Caco-2 (cell line): ENCODE data around the gene CADPS. TPM values are rescaled to one million over a fixed set of nuclear protein-coding genes. Genes with fewer than 3 reads are reported as not detected.
A peak's percentile ranks its signal among the peaks of the same experiment; 100 is the strongest.

Experiments used
- BruUV-seq: library from RNA; stranded (reverse); fragments of 400-500 nt; replicated peaks from 2 replicates; lab custom pipeline; 2021; lab: Mats Ljungman, UMichigan
- CTCF ChIA-PET: fragments of 300-600 bp; sonication (Branson Sonifier 250); formaldehyde crosslinking; loops from one replicate; lab custom pipeline; 2022; ENCODE audit warnings: antibody characterized with exemption; lab: Charles Lee
- POLR2A ChIA-PET: fragments of 300-600 bp; sonication (Branson Sonifier 250); formaldehyde crosslinking; loops from one replicate; lab custom pipeline; 2022; ENCODE audit warnings: antibody characterized with exemption; lab: Charles Lee
- DNase-seq, 2 experiments: peaks; one replicate each; pipeline versions ENCODE4 v3.0.0 to v3.0.0-alpha.2; 2020 to 2022
- H3K27me3 ChIP-seq: replicated peaks from 2 replicates; pipeline ENCODE4 v1.6.0; 2011; ENCODE audit warnings: low read length; ENCODE audit not compliant: control insufficient read depth, insufficient read depth
- H3K36me3 ChIP-seq: 2 replicates; pipeline ENCODE4 v1.5.1; 2011; ENCODE audit warnings: low read length; ENCODE audit not compliant: control insufficient read depth, insufficient read depth
- H3K4me1 ChIP-seq: fragments of 250-450 bp; sonication (Bioruptor Pico); 2 replicates; pipeline ENCODE4 v1.5.1; 2020; ENCODE audit warnings: mild to moderate bottlenecking
- H3K4me3 ChIP-seq: 2 replicates; pipeline ENCODE4 v1.5.1; 2011; ENCODE audit warnings: low read depth, mild to moderate bottlenecking, control low read depth, low read length
- H3K9me3 ChIP-seq: fragments of 250-450 bp; sonication (Bioruptor Pico); 2 replicates; pipeline ENCODE4 v1.5.1; 2020; ENCODE audit warnings: mild to moderate bottlenecking, moderate library complexity
- H3K27ac Mint-ChIP-seq: one replicate; pipeline ENCODE4 v1.8.0; 2022; ENCODE audit warnings: mixed read lengths; ENCODE audit not compliant: unreplicated experiment
- H3K27me3 Mint-ChIP-seq: one replicate; pipeline ENCODE4 v1.8.0; 2022; ENCODE audit warnings: mixed read lengths; ENCODE audit not compliant: insufficient read depth, unreplicated experiment
- H3K36me3 Mint-ChIP-seq: one replicate; pipeline ENCODE4 v1.8.0; 2022; ENCODE audit warnings: mild to moderate bottlenecking, mixed read lengths; ENCODE audit not compliant: insufficient read depth, unreplicated experiment
- H3K4me1 Mint-ChIP-seq: one replicate; pipeline ENCODE4 v1.8.0; 2022; ENCODE audit warnings: low read depth, mixed read lengths; ENCODE audit not compliant: unreplicated experiment
- H3K4me3 Mint-ChIP-seq: one replicate; pipeline ENCODE4 v1.8.0; 2022; ENCODE audit warnings: mild to moderate bottlenecking, moderate library complexity, mixed read lengths; ENCODE audit not compliant: unreplicated experiment
- H3K9me3 Mint-ChIP-seq: one replicate; pipeline ENCODE4 v1.8.0; 2022; ENCODE audit warnings: mixed read lengths; ENCODE audit not compliant: unreplicated experiment
- CTCF ChIP-seq, 2 experiments: fragments of 200-600 bp in 1 of 2; IDR thresholded peaks; 1 replicate in 1 of 2; 2 replicates in 1 of 2; pipeline versions ENCODE4 v1.5.1 to v1.8.0; 2011 to 2022; ENCODE audit warnings: antibody characterized with exemption in 1 of 2, control low read depth in 1 of 2, inconsistent platforms in 1 of 2, low read depth in 1 of 2, low read length in 1 of 2, mild to moderate bottlenecking in 1 of 2, moderate library complexity in 1 of 2; ENCODE audit not compliant: insufficient read depth in 1 of 2, severe bottlenecking in 1 of 2, unreplicated experiment in 1 of 2
- intact Hi-C: fragments of 100-400 bp; cut with micrococcal nuclease; formaldehyde crosslinking; loops from one replicate; pipeline ENCODE4 v1.10.0; 2022; ENCODE audit not compliant: unreplicated experiment
- total RNA-seq: library from RNA; stranded (reverse); gene quantifications from 2 replicates; pipeline ENCODE4 v1.2.3, GENCODE V29; 2022

The CADPS gene
- total RNA-seq, 1 experiment from 2014 or later, result not detected

- TF ChIP-seq CTCF (IDR thresholded peaks at IDR 0.05; ENCODE audit: insufficient read depth in 1 of 2, low read depth in 1 of 2, low read length in 1 of 2, severe bottlenecking in 1 of 2, unreplicated experiment in 1 of 2), result no peak
- no peaks in the 10 kb centered on the region for H3K9me3 Mint-ChIP-seq
- H3K4me1 ChIP-seq, result peaks cover 13% of the 10 kb centered on the region
- H3K9me3 ChIP-seq, result no peaks in the 10 kb centered on the region
- H3K4me3 ChIP-seq, result no peak overlapping the region
- no peaks in the 10 kb centered on the region for H3K27me3 ChIP-seq
- intact Hi-C loops, result no loop called here
- H3K4me1 Mint-ChIP-seq, result no peaks in the 10 kb centered on the region
- CTCF ChIA-PET, result no interaction called here
- H3K27ac Mint-ChIP-seq, result no peak overlapping the region
- H3K4me3 Mint-ChIP-seq, result no peak overlapping the region
- no peaks in the 10 kb centered on the region for H3K36me3 Mint-ChIP-seq
- POLR2A ChIA-PET, result no interaction called here
- no peaks in the 10 kb centered on the region for H3K27me3 Mint-ChIP-seq
- BruUV-seq, result no TSS peak
- no peaks in the 10 kb centered on the region for H3K36me3 ChIP-seq
- DNase-seq, result no peak
These were observed 139.7 kb downstream of the CADPS start for GRCh38 chr3:62735510-62735909.

- no peaks in the 10 kb centered on the region for H3K27me3 Mint-ChIP-seq
- DNase-seq, result peak; percentile 46 to 68
- H3K9me3 Mint-ChIP-seq, result no peaks in the 10 kb centered on the region
- no peaks in the 10 kb centered on the region for H3K36me3 Mint-ChIP-seq
- TF ChIP-seq CTCF (IDR thresholded peaks at IDR 0.05; ENCODE audit: insufficient read depth in 1 of 2, low read depth in 1 of 2, low read length in 1 of 2, severe bottlenecking in 1 of 2, unreplicated experiment in 1 of 2), result no peak
- Histone ChIP-seq H3K27me3 (no peaks in the 10 kb centered on the region), H3K9me3 (no peaks in the 10 kb centered on the region), H3K36me3 (no peaks in the 10 kb centered on the region), H3K4me3 (no peak overlapping the region), H3K4me1 (peaks cover 13% of the 10 kb centered on the region)
- H3K4me1 Mint-ChIP-seq, result no peaks in the 10 kb centered on the region
- ChIA-PET POLR2A (no interaction called here), CTCF (no interaction called here)
- no peak overlapping the region for H3K4me3 Mint-ChIP-seq
- H3K27ac Mint-ChIP-seq, result no peak overlapping the region
- intact Hi-C loops, result no loop called here
- BruUV-seq, result no TSS peak
These were observed 142.9 kb downstream of the CADPS start for GRCh38 chr3:62732183-62732904.

GRCh38 chr3:62727981-62728380, 147.2 kb downstream of the CADPS start:
- TF ChIP-seq CTCF (IDR thresholded peaks at IDR 0.05; ENCODE audit: insufficient read depth in 1 of 2, low read depth in 1 of 2, low read length in 1 of 2, severe bottlenecking in 1 of 2, unreplicated experiment in 1 of 2), result no peak
- no peaks in the 10 kb centered on the region for H3K9me3 Mint-ChIP-seq
- peaks cover 4% of the 10 kb centered on the region for H3K27me3 Mint-ChIP-seq
- BruUV-seq, result no TSS peak
- POLR2A ChIA-PET, result no interaction called here
- no peaks in the 10 kb centered on the region for H3K4me1 Mint-ChIP-seq
- H3K36me3 Mint-ChIP-seq, result no peaks in the 10 kb centered on the region
- DNase-seq, result no peak
- CTCF ChIA-PET, result no interaction called here
- H3K36me3 ChIP-seq, result no peaks in the 10 kb centered on the region
- H3K4me3 ChIP-seq, result no peak overlapping the region
- no peak overlapping the region for H3K27ac Mint-ChIP-seq
- no peak overlapping the region for H3K4me3 Mint-ChIP-seq
- no peaks in the 10 kb centered on the region for H3K9me3 ChIP-seq
- no peaks in the 10 kb centered on the region; the same call in 1 of the 2 replicates for H3K27me3 ChIP-seq
- intact Hi-C loops, result no loop called here
- peaks cover 9% of the 10 kb centered on the region for H3K4me1 ChIP-seq
